GM23338 (cell line): ENCODE results near the gene C17orf78. TPM values are rescaled to one million over a fixed set of nuclear protein-coding genes. Genes with fewer than 3 reads are reported as not detected.
A peak's percentile ranks its signal among the peaks of the same experiment; 100 is the strongest.

Experiments
- ATAC-seq: fragments of 200-7000 bp; cut with Tn5 transposase; 3 replicates; pipeline ENCODE4 v1.9.1; 2020
- DNase-seq: peaks from one replicate; pipeline ENCODE4 v3.0.0-alpha.2; 2015; ENCODE audit warnings: low spot score
- H2AFZ ChIP-seq: fragments of 200-600 bp; sonication (generic); 2 replicates; pipeline ENCODE4 v1.8.0; 2016; ENCODE audit warnings: antibody characterized with exemption, mild to moderate bottlenecking, moderate library complexity
- H3F3A ChIP-seq: fragments of 200-600 bp; sonication (generic); replicated peaks from 2 replicates; pipeline ENCODE4 v1.8.0; 2017; ENCODE audit warnings: antibody characterized with exemption, mixed run types, low read depth
- H3K27ac ChIP-seq: fragments of 200-600 bp; sonication (generic); 2 replicates; pipeline ENCODE4 v1.6.1; 2016; ENCODE audit warnings: low read depth
- H3K27me3 ChIP-seq: fragments of 200-600 bp; sonication (generic); 2 replicates; pipeline ENCODE4 v1.8.0; 2016; ENCODE audit warnings: mild to moderate bottlenecking, mixed run types, moderate library complexity; ENCODE audit not compliant: insufficient read depth
- H3K36me3 ChIP-seq: fragments of 200-600 bp; sonication (generic); 2 replicates; pipeline ENCODE4 v1.8.0; 2016; ENCODE audit warnings: mild to moderate bottlenecking; ENCODE audit not compliant: insufficient read depth
- H3K4me1 ChIP-seq: fragments of 200-600 bp; sonication (generic); 2 replicates; pipeline ENCODE4 v1.8.0; 2016; ENCODE audit warnings: mild to moderate bottlenecking, moderate library complexity; ENCODE audit not compliant: insufficient read depth
- H3K4me2 ChIP-seq: fragments of 200-600 bp; sonication (generic); 2 replicates; pipeline ENCODE4 v1.7.1; 2017; ENCODE audit warnings: mixed run types
- H3K4me3 ChIP-seq: fragments of 200-600 bp; sonication (generic); 2 replicates; pipeline ENCODE4 v1.6.1; 2016; ENCODE audit warnings: mixed run types
- H3K79me2 ChIP-seq: fragments of 200-600 bp; sonication (generic); replicated peaks from 2 replicates; pipeline ENCODE4 v1.8.0; 2017; ENCODE audit warnings: mild to moderate bottlenecking; ENCODE audit not compliant: insufficient read depth
- H3K9me2 ChIP-seq: fragments of 200-600 bp; sonication (generic); 2 replicates; pipeline ENCODE4 v1.8.0; 2017; ENCODE audit not compliant: insufficient read depth
- H4K20me1 ChIP-seq: fragments of 200-600 bp; sonication (generic); replicated peaks from 2 replicates; pipeline ENCODE4 v1.8.0; 2017; ENCODE audit warnings: mild to moderate bottlenecking; ENCODE audit not compliant: insufficient read depth
- H3K27ac Mint-ChIP-seq: 2 replicates; pipeline ENCODE4 v1.8.0; 2020; ENCODE audit warnings: inconsistent platforms, mild to moderate bottlenecking, moderate library complexity, mixed read lengths
- H3K27me3 Mint-ChIP-seq: 3 replicates; pipeline ENCODE4 v1.8.0; 2022; ENCODE audit warnings: low read depth, mild to moderate bottlenecking, moderate library complexity, mixed read lengths, inconsistent platforms; ENCODE audit not compliant: insufficient read depth, poor library complexity
- H3K36me3 Mint-ChIP-seq: 3 replicates; pipeline ENCODE4 v1.8.0; 2021; ENCODE audit warnings: low read depth, mild to moderate bottlenecking, inconsistent platforms, moderate library complexity, mixed read lengths
- H3K4me1 Mint-ChIP-seq: 3 replicates; pipeline ENCODE4 v1.8.0; 2020; ENCODE audit warnings: mild to moderate bottlenecking, inconsistent platforms, mixed read lengths
- H3K4me3 Mint-ChIP-seq: 3 replicates; pipeline ENCODE4 v1.8.0; 2021; ENCODE audit warnings: moderate library complexity, mild to moderate bottlenecking, inconsistent platforms, mixed read lengths
- H3K9me3 Mint-ChIP-seq: 3 replicates; pipeline ENCODE4 v1.8.0; 2020; ENCODE audit warnings: moderate library complexity, mild to moderate bottlenecking, inconsistent platforms, mixed read lengths
- CREB1 ChIP-seq: fragments of 250-450 bp; sonication (Bioruptor Pico); IDR thresholded peaks from 2 replicates; pipeline ENCODE4 v1.5.0; 2020; ENCODE audit warnings: low read depth, mild to moderate bottlenecking, moderate library complexity
- EZH2 ChIP-seq: fragments of 200-600 bp; sonication (generic); IDR thresholded peaks from one replicate; pipeline ENCODE4 v1.8.0; 2017; ENCODE audit warnings: antibody characterized with exemption, mild to moderate bottlenecking, low read depth; ENCODE audit not compliant: unreplicated experiment
- EZH2phosphoT487 ChIP-seq: fragments of 200-600 bp; sonication (generic); IDR thresholded peaks from one replicate; pipeline ENCODE4 v1.8.1; 2018; ENCODE audit warnings: antibody characterized with exemption; ENCODE audit not compliant: unreplicated experiment
- JUNB ChIP-seq: IDR thresholded peaks from one replicate; pipeline ENCODE4 v1.6.1; 2016; ENCODE audit warnings: antibody characterized with exemption; ENCODE audit not compliant: unreplicated experiment
- POLR2AphosphoS5 ChIP-seq: IDR thresholded peaks from 2 replicates; pipeline ENCODE4 v1.6.1; 2016; ENCODE audit warnings: antibody characterized with exemption, low read depth
- STAT1 ChIP-seq: IDR thresholded peaks from one replicate; pipeline ENCODE4 v1.6.1; 2016; ENCODE audit warnings: antibody characterized with exemption; ENCODE audit not compliant: unreplicated experiment
- ZNF114 ChIP-seq: fragments of 250-450 bp; sonication (Bioruptor Pico); IDR thresholded peaks from 2 replicates; pipeline ENCODE4 v1.5.0; 2020; ENCODE audit warnings: mild to moderate bottlenecking, moderate library complexity
- polyA plus RNA-seq: library from polyadenylated mRNA; unstranded; fragments of >200 nt; fragmentation: Nextera tagmentation; extraction: Ambion mirVana; gene quantifications from 2 replicates; pipeline ENCODE4 v1.2.1, GENCODE V29; 2016
- total RNA-seq: library from RNA; depleted of rRNA; stranded (reverse); fragments of >200 nt; shearing (Covaris generic); gene quantifications from 2 replicates; pipeline ENCODE4 v1.2.3, GENCODE V29; 2014
- TF ChIP-seq, protein P1 (sequence below), 2 experiments: fragments of 200-600 bp in 1 of 2; sonication (generic) in 1 of 2; conservative IDR thresholded peaks; 2 replicates each; pipeline versions ENCODE4 v1.5.1 to v1.6.1; 2016 to 2017; ENCODE audit warnings: antibody characterized with exemption in 2 of 2, low read depth in 2 of 2, mild to moderate bottlenecking in 2 of 2, moderate library complexity in 1 of 2
- TF ChIP-seq, protein P2 (sequence below): fragments of 250-450 bp; sonication (Bioruptor Pico); IDR thresholded peaks from 2 replicates; pipeline ENCODE4 v1.5.0; 2020; ENCODE audit warnings: mild to moderate bottlenecking, moderate library complexity
- TF ChIP-seq, protein P3 (sequence below): IDR thresholded peaks from 2 replicates; pipeline ENCODE4 v1.6.1; 2016; ENCODE audit warnings: antibody characterized with exemption

C17orf78 gene
- total and polyA plus RNA-seq, 2 experiments from 2014 or later: 0.19 TPM; not detected in 1

DNA sequence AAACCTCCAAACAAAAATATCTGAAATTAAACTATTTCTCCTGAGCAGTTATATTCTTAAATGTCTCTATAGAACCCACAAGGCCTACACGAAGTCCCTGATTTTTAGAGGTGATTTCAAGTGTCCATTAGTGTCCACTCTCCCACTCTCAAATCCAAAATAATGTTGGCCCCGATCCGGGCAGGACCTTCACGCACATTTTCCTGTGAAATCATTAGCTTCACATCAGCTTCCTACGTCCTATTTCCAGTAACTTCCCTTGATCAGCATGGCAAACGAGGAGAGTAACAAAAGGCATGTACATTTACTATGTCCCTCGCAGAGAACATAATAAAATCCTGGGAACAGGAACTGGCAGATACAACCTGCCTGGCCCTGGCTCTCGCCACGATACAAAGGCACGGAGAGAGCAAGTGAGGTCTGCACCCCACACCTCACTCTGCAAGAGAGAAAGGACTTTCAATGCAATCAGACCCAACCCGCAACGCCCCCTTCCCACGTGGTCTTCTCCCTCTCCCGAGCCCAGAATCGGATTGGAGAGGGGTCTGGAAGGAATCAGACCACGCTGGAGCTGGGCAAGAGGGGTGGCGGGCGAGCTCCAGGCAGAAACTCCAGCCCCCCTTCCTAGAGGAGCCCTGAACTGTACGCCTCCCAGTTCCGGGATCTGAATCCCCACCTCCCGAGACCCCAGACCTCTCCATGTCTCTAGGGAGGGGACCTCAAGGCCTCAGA, 17.5 kb upstream of the C17orf78 start:
- Histone ChIP-seq H3F3A (0 out of 2 replicates have a peak, but pooled peaks cover 7% of the 10 kb centered on the region), H3K4me3 (peak overlapping the region; percentile 85), H4K20me1 (peaks cover 41% of the 10 kb centered on the region), H2AFZ (no peak overlapping the region), H3K4me2 (peak overlapping the region; percentile 95), H3K36me3 (no peaks in the 10 kb centered on the region), H3K4me1 (peaks cover 32% of the 10 kb centered on the region), H3K27me3 (no peaks in the 10 kb centered on the region), H3K27ac (peak overlapping the region; percentile 85), H3K9me2 (no peaks in the 10 kb centered on the region), H3K79me2 (peaks cover 52% of the 10 kb centered on the region)
- peaks cover 28% of the 10 kb centered on the region for H3K4me1 Mint-ChIP-seq
- H3K27ac Mint-ChIP-seq: peak overlapping the region; percentile 97
- H3K36me3 Mint-ChIP-seq: peaks cover 15% of the 10 kb centered on the region; the same call in 2 of the 3 replicates
- ATAC-seq (peak; percentile 67), DNase-seq (peak; percentile 94)
- peak overlapping the region; percentile 92 for H3K4me3 Mint-ChIP-seq
- TF ChIP-seq, protein P1, sequence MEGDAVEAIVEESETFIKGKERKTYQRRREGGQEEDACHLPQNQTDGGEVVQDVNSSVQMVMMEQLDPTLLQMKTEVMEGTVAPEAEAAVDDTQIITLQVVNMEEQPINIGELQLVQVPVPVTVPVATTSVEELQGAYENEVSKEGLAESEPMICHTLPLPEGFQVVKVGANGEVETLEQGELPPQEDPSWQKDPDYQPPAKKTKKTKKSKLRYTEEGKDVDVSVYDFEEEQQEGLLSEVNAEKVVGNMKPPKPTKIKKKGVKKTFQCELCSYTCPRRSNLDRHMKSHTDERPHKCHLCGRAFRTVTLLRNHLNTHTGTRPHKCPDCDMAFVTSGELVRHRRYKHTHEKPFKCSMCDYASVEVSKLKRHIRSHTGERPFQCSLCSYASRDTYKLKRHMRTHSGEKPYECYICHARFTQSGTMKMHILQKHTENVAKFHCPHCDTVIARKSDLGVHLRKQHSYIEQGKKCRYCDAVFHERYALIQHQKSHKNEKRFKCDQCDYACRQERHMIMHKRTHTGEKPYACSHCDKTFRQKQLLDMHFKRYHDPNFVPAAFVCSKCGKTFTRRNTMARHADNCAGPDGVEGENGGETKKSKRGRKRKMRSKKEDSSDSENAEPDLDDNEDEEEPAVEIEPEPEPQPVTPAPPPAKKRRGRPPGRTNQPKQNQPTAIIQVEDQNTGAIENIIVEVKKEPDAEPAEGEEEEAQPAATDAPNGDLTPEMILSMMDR (conservative IDR thresholded peaks at IDR 0.05; ENCODE audit: low read depth in 2 of 2): no peak
- TF ChIP-seq POLR2AphosphoS5 (peak; percentile 88), ZNF114 (CRISPR knock-in tag) (no peak)
- H3K9me3 Mint-ChIP-seq: no peaks in the 10 kb centered on the region
- H3K27me3 Mint-ChIP-seq: peaks cover 4% of the 10 kb centered on the region

GRCh38 chr17:37358830-37359681, 16.7 kb upstream of the C17orf78 start:
- Histone ChIP-seq H3F3A (0 out of 2 replicates have a peak, but pooled peaks cover 7% of the 10 kb centered on the region), H3K4me3 (peak overlapping the region; percentile 85), H3K4me1 (peaks cover 31% of the 10 kb centered on the region), H3K9me2 (no peaks in the 10 kb centered on the region), H3K36me3 (no peaks in the 10 kb centered on the region), H3K27me3 (no peaks in the 10 kb centered on the region), H3K79me2 (peaks cover 44% of the 10 kb centered on the region), H3K27ac (peak overlapping the region; percentile 95), H3K4me2 (peak overlapping the region; percentile 95), H4K20me1 (peaks cover 34% of the 10 kb centered on the region), H2AFZ (peak overlapping the region; percentile 95)
- peak; percentile 84 for ATAC-seq
- no peaks in the 10 kb centered on the region for H3K9me3 Mint-ChIP-seq
- DNase-seq: peak; percentile 98
- H3K27ac Mint-ChIP-seq: peak overlapping the region; percentile 97
- H3K36me3 Mint-ChIP-seq: peaks cover 12% of the 10 kb centered on the region; the same call in 2 of the 3 replicates
- peaks cover 28% of the 10 kb centered on the region for H3K4me1 Mint-ChIP-seq
- peak overlapping the region; percentile 92 for H3K4me3 Mint-ChIP-seq
- peaks cover 4% of the 10 kb centered on the region for H3K27me3 Mint-ChIP-seq
- TF ChIP-seq, protein P2, sequence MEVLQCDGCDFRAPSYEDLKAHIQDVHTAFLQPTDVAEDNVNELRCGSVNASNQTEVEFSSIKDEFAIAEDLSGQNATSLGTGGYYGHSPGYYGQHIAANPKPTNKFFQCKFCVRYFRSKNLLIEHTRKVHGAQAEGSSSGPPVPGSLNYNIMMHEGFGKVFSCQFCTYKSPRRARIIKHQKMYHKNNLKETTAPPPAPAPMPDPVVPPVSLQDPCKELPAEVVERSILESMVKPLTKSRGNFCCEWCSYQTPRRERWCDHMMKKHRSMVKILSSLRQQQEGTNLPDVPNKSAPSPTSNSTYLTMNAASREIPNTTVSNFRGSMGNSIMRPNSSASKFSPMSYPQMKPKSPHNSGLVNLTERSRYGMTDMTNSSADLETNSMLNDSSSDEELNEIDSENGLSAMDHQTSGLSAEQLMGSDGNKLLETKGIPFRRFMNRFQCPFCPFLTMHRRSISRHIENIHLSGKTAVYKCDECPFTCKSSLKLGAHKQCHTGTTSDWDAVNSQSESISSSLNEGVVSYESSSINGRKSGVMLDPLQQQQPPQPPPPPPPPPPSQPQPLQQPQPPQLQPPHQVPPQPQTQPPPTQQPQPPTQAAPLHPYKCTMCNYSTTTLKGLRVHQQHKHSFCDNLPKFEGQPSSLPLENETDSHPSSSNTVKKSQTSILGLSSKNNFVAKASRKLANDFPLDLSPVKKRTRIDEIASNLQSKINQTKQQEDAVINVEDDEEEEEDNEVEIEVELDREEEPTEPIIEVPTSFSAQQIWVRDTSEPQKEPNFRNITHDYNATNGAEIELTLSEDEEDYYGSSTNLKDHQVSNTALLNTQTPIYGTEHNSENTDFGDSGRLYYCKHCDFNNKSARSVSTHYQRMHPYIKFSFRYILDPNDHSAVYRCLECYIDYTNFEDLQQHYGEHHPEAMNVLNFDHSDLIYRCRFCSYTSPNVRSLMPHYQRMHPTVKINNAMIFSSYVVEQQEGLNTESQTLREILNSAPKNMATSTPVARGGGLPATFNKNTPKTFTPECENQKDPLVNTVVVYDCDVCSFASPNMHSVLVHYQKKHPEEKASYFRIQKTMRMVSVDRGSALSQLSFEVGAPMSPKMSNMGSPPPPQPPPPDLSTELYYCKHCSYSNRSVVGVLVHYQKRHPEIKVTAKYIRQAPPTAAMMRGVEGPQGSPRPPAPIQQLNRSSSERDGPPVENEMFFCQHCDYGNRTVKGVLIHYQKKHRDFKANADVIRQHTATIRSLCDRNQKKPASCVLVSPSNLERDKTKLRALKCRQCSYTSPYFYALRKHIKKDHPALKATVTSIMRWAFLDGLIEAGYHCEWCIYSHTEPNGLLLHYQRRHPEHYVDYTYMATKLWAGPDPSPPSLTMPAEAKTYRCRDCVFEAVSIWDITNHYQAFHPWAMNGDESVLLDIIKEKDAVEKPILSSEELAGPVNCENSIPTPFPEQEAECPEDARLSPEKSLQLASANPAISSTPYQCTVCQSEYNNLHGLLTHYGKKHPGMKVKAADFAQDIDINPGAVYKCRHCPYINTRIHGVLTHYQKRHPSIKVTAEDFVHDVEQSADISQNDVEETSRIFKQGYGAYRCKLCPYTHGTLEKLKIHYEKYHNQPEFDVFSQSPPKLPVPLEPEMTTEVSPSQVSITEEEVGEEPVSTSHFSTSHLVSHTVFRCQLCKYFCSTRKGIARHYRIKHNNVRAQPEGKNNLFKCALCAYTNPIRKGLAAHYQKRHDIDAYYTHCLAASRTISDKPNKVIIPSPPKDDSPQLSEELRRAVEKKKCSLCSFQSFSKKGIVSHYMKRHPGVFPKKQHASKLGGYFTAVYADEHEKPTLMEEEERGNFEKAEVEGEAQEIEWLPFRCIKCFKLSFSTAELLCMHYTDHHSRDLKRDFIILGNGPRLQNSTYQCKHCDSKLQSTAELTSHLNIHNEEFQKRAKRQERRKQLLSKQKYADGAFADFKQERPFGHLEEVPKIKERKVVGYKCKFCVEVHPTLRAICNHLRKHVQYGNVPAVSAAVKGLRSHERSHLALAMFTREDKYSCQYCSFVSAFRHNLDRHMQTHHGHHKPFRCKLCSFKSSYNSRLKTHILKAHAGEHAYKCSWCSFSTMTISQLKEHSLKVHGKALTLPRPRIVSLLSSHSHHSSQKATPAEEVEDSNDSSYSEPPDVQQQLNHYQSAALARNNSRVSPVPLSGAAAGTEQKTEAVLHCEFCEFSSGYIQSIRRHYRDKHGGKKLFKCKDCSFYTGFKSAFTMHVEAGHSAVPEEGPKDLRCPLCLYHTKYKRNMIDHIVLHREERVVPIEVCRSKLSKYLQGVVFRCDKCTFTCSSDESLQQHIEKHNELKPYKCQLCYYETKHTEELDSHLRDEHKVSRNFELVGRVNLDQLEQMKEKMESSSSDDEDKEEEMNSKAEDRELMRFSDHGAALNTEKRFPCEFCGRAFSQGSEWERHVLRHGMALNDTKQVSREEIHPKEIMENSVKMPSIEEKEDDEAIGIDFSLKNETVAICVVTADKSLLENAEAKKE (CRISPR knock-in tag): no peak
- 0 out of 2 replicates have a peak, but pooled peaks have one; percentile 10 for TF ChIP-seq CREB1 (CRISPR knock-in tag)
- no peak for TF ChIP-seq STAT1
- TF ChIP-seq, protein P3, sequence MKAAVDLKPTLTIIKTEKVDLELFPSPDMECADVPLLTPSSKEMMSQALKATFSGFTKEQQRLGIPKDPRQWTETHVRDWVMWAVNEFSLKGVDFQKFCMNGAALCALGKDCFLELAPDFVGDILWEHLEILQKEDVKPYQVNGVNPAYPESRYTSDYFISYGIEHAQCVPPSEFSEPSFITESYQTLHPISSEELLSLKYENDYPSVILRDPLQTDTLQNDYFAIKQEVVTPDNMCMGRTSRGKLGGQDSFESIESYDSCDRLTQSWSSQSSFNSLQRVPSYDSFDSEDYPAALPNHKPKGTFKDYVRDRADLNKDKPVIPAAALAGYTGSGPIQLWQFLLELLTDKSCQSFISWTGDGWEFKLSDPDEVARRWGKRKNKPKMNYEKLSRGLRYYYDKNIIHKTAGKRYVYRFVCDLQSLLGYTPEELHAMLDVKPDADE: no peak
- TF ChIP-seq EZH2: no peak
- peak; percentile 71 for TF ChIP-seq POLR2AphosphoS5
- no peak for TF ChIP-seq JUNB
- no peak for TF ChIP-seq EZH2phosphoT487
- no peak for TF ChIP-seq ZNF114 (CRISPR knock-in tag)
